ENCODE data around the gene BLOC1S2. TPM values are rescaled to one million over a fixed set of nuclear protein-coding genes. Genes with fewer than 3 reads are reported as not detected.
A peak's percentile ranks its signal among the peaks of the same experiment; 100 is the strongest.

The BLOC1S2 gene
- total RNA-seq, 1 experiment from 2014 or later: 54.1 TPM

GRCh38 chr10:100325158-100325557 lies 38.7 kb upstream of the BLOC1S2 start (continued):
- no peak for TF ChIP-seq ZSCAN18 (CRISPR knock-in tag; IDR thresholded peaks at IDR 0.05)
- no peak for TF ChIP-seq ZNF138 (CRISPR knock-in tag; conservative IDR thresholded peaks at IDR 0.05)
- no peak for TF ChIP-seq RELA (CRISPR knock-in tag; IDR thresholded peaks at IDR 0.05; ENCODE audit: borderline replicate concordance)
- TF ChIP-seq PREB (CRISPR knock-in tag; IDR thresholded peaks at IDR 0.05; ENCODE audit: borderline replicate concordance): no peak
- TF ChIP-seq ZNF396 (CRISPR knock-in tag; IDR thresholded peaks at IDR 0.05; ENCODE audit: borderline replicate concordance): no peak
- peak; percentile 25; the same call in 1 of the 2 replicates for TF ChIP-seq FOXP1 (CRISPR knock-in tag; IDR thresholded peaks at IDR 0.05; ENCODE audit: borderline replicate concordance)
- no peak for TF ChIP-seq RORB (CRISPR knock-in tag; IDR thresholded peaks at IDR 0.05)
- TF ChIP-seq GTF2I (CRISPR knock-in tag; conservative IDR thresholded peaks at IDR 0.05): no peak
- TF ChIP-seq TP53 (CRISPR knock-in tag; IDR thresholded peaks at IDR 0.05): no peak
- no peak for TF ChIP-seq SMAD4 (CRISPR knock-in tag; IDR thresholded peaks at IDR 0.05)
- no peak for TF ChIP-seq ZNF425 (CRISPR knock-in tag; conservative IDR thresholded peaks at IDR 0.05)
- TF ChIP-seq ARID4B (CRISPR knock-in tag; IDR thresholded peaks at IDR 0.05; ENCODE audit: borderline replicate concordance): no peak
- no peak for TF ChIP-seq KAT7 (CRISPR knock-in tag; IDR thresholded peaks at IDR 0.05; ENCODE audit: borderline replicate concordance)
- TF ChIP-seq JUN (CRISPR knock-in tag; IDR thresholded peaks at IDR 0.05): 0 out of 2 replicates have a peak, but pooled peaks have one; percentile 78
- no peak for TF ChIP-seq ELF4 (CRISPR knock-in tag; IDR thresholded peaks at IDR 0.05; ENCODE audit: low read depth)
- TF ChIP-seq MLX (CRISPR knock-in tag; IDR thresholded peaks at IDR 0.05): no peak
- no peak for TF ChIP-seq ERG (CRISPR knock-in tag; IDR thresholded peaks at IDR 0.05)
- TF ChIP-seq ZNF512 (CRISPR knock-in tag; IDR thresholded peaks at IDR 0.05; ENCODE audit: borderline replicate concordance): no peak
- no peak for TF ChIP-seq ZMAT4 (CRISPR knock-in tag; IDR thresholded peaks at IDR 0.05)
- no peak for TF ChIP-seq ZNF219 (CRISPR knock-in tag; IDR thresholded peaks at IDR 0.05; ENCODE audit: borderline replicate concordance)
- TF ChIP-seq SMAD3 (CRISPR knock-in tag; IDR thresholded peaks at IDR 0.05; ENCODE audit: borderline replicate concordance): 0 out of 2 replicates have a peak, but pooled peaks have one; percentile 39
- TF ChIP-seq FOXP4 (CRISPR knock-in tag; IDR thresholded peaks at IDR 0.05): peak; percentile 67; the same call in 1 of the 2 replicates
- no peak for TF ChIP-seq GABPB1 (CRISPR knock-in tag; IDR thresholded peaks at IDR 0.05)
- peak; percentile 57; the same call in 1 of the 2 replicates for TF ChIP-seq ZNF232 (CRISPR knock-in tag; IDR thresholded peaks at IDR 0.05)
- no peak for TF ChIP-seq SOX15 (CRISPR knock-in tag; IDR thresholded peaks at IDR 0.05)
